H7 (cell line): Measurements from ENCODE around the gene MINPP1. TPM values are rescaled to one million over a fixed set of nuclear protein-coding genes. Genes with fewer than 3 reads are reported as not detected.
"Not testable (repeated sequence)": the region's sequence is repeated elsewhere in the genome, so short reads cannot be mapped to it uniquely, and the experiment has no call there.

ENCODE experiments used
- DNase-seq: peaks from one replicate; pipeline ENCODE4 v3.0.0; 2012
- H3K27me3 ChIP-seq: 2 replicates; pipeline ENCODE4 v1.6.0; 2011; ENCODE audit warnings: mild to moderate bottlenecking, low read length; ENCODE audit not compliant: control insufficient read depth, insufficient read depth
- H3K36me3 ChIP-seq: replicated peaks from 2 replicates; pipeline ENCODE4 v1.5.1; 2011; ENCODE audit warnings: low read length; ENCODE audit not compliant: control insufficient read depth, insufficient read depth
- H3K4me3 ChIP-seq: 2 replicates; pipeline ENCODE4 v1.5.1; 2011; ENCODE audit warnings: low read depth, mild to moderate bottlenecking, control low read depth, low read length, moderate library complexity; ENCODE audit not compliant: insufficient read depth
- total RNA-seq: library from RNA; depleted of rRNA; stranded (reverse); fragments of >200 nt; shearing (Covaris generic); gene quantifications from 2 replicates; pipeline ENCODE4 v1.2.3, GENCODE V29; 2014

MINPP1 gene
- total RNA-seq, 1 experiment from 2014 or later = 23.7 TPM

- H3K27me3 ChIP-seq = no peaks in the 10 kb centered on the region
- H3K36me3 ChIP-seq = no peaks in the 10 kb centered on the region
- no peak for DNase-seq
- no peak overlapping the region for H3K4me3 ChIP-seq
Observed at GRCh38 chr10:87575851-87576250, 71.2 kb downstream of the MINPP1 start.

DNA sequence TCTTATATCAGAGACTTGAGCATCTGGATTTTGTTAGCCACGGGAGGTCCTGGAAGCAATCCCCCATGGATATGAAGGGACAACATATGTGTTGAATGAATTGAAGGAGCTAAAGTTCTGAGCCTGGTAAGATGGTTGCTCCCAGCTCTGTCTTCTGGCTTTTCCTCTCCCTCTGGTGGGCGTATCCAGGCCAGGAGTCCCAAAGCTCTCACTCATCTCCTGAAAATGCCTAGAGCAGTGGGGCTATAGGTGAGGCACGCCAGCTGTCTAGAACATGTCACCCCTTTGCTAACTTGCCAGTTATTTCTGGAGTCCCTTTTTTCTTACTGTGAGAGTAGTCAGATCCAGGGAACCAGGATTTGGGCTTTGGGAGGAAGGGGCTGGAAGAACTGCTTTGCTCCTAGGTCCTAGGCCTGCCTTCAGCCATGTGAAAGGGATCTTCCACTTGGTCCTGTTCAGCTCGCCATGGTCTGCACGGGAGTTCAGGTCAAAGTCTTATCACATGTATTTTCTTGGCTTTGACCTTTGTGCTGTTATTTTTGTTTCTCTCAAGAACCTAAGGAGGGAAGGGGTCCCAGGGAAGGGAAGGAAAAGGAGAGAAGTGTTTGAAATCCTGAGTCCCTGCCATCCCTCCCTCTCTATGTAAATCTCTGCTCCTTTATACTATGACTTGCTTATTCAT lies 73.6 kb downstream of the MINPP1 start:
- H3K27me3 ChIP-seq = no peaks in the 10 kb centered on the region
- no peak for DNase-seq
- H3K36me3 ChIP-seq = no peaks in the 10 kb centered on the region
- no peak overlapping the region for H3K4me3 ChIP-seq

GRCh38 chr10:87578842-87579401 lies 74.2 kb downstream of the MINPP1 start:
- H3K36me3 ChIP-seq = no peaks in the 10 kb centered on the region
- DNase-seq = no peak
- no peak overlapping the region for H3K4me3 ChIP-seq
- no peaks in the 10 kb centered on the region for H3K27me3 ChIP-seq

DNA sequence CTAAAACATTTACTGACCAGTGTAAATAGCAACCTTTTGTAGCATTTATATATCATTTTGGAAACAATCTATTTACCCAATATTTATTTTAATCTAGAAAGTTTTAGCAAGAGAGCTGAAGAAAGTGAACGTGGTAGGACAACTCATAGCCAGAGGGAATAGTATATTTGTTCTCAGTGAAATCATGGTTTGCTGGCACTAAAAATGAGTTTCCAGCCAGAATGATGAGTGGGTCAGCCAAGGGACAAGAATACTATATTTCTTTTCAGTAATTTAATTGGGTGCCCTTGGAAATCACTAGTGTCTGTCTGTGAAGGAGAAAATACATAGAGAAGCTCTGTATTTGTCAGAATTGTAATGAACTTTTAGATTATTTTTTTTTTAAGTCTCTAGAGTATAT lies 74.9 kb downstream of the MINPP1 start:
- no peak overlapping the region for H3K4me3 ChIP-seq
- no peaks in the 10 kb centered on the region for H3K27me3 ChIP-seq
- no peaks in the 10 kb centered on the region for H3K36me3 ChIP-seq
- DNase-seq = no peak

- no peak for DNase-seq
- Histone ChIP-seq H3K4me3 (no peak overlapping the region), H3K27me3 (no peaks in the 10 kb centered on the region), H3K36me3 (no peaks in the 10 kb centered on the region)
Observed at GRCh38 chr10:87580016-87580415, 75.3 kb downstream of the MINPP1 start.

- Histone ChIP-seq H3K4me3 (no peak overlapping the region), H3K27me3 (no peaks in the 10 kb centered on the region), H3K36me3 (no peaks in the 10 kb centered on the region)
- DNase-seq = no peak
Observed at GRCh38 chr10:87585565-87586514, 81.1 kb downstream of the MINPP1 start.

DNA sequence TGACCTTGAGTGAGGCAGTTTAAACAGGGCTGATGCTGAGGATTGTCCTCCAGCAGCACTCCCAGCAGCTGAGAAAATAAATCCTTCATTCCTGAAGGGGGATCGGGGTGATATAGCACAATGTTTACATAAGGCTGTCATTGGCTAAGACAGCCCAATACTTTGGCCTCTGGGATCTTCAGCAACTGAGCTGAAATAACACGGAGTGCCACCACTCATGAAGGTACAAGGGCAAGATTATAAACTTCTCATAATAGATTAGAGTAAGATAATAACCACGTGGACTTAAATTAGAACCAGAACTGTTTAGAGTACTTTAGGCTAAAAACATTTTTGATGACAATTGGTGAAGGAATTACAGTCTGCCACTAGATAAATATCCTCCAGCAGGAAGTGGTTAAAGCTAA lies 85.0 kb downstream of the MINPP1 start:
- Histone ChIP-seq H3K36me3 (no peaks in the 10 kb centered on the region), H3K4me3 (no peak overlapping the region), H3K27me3 (no peaks in the 10 kb centered on the region)
- no peak for DNase-seq

DNA sequence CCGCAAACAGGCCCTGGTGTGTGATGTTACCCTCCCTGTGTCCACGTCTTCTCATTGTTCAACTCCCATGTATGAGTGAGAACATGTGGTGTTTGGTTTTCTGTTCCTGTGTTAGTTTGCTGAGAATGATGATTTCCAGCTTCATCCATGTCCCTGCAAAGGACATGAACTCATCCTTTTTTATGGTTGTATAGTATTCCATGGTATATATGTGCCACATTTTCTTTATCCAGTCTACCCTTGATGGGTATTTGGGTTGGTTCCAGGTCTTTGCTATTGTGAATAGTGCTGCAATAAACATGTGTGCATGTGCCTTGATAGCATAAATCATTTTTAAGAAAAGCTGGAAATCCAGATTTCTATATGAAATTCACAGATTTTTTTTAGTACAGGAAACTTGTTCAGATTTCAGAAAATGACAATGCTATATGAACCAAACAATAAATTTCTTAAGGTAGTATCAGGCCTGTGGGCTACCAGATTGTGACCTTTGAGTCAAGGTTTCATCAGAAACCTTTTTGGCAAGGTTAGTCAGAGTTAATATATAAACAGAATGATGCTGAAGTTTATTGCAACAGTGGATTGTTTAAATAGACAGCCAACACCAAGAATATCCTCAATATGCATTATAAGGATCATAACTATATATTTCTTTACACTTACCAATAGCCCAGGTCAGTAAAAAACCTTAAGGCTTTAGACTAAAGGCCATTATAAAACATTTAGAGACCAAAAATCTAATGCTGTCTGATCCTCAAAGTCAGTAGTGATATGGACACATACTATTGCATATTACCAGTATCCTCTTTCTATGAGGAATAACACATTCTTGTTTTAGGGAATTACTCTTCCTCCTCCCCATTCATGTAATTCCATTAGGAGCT lies 86.3 kb downstream of the MINPP1 start:
- no peaks in the 10 kb centered on the region for H3K36me3 ChIP-seq
- DNase-seq = no peak
- no peak overlapping the region for H3K4me3 ChIP-seq
- no peaks in the 10 kb centered on the region for H3K27me3 ChIP-seq

GRCh38 chr10:87591589-87591886 lies 86.8 kb downstream of the MINPP1 start:
- Histone ChIP-seq H3K27me3 (no peaks in the 10 kb centered on the region), H3K4me3 (no peak overlapping the region), H3K36me3 (no peaks in the 10 kb centered on the region)
- no peak for DNase-seq

DNA sequence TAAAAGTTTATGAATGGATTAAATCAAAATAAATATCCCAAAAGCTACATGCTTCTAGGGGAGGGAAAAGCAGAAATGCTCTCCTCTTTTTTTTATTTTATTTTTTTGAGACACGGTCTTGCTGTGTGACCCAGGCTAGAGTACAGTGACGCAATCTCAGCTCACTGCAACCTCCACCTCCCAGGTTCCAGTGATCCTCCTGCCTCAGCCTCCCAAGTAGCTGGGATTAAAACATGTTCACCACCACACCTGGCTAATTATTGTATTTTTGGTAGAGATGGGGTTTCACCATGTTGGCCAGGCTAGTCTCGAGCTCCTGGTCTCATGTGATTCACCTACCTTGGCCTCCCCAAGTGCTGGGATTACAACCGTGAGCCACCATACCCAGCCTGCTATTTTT lies 88.2 kb downstream of the MINPP1 start:
- not testable (repeated sequence) for H3K27me3 ChIP-seq, H3K36me3 ChIP-seq, DNase-seq, H3K4me3 ChIP-seq

DNA sequence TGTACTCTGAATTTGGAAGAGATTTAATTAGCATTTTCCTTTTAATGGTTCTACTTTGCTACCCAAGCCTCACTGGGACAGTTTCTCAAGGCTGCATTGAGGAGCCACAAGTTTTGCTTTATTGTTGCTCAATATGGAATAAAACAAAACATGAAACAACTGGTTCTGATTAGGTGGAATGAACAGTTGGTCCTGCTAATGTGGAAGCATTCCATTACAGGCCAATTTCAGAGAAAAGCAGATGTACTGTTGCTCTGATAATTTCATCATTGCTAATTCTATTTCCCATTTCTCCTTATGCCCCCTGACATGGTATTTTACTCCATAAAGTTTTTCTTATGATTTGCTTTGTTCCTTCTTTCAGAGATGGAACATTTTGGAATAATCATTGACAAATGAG lies 89.0 kb downstream of the MINPP1 start:
- no peaks in the 10 kb centered on the region for H3K27me3 ChIP-seq
- H3K4me3 ChIP-seq = no peak overlapping the region
- H3K36me3 ChIP-seq = no peaks in the 10 kb centered on the region
- no peak for DNase-seq

DNA sequence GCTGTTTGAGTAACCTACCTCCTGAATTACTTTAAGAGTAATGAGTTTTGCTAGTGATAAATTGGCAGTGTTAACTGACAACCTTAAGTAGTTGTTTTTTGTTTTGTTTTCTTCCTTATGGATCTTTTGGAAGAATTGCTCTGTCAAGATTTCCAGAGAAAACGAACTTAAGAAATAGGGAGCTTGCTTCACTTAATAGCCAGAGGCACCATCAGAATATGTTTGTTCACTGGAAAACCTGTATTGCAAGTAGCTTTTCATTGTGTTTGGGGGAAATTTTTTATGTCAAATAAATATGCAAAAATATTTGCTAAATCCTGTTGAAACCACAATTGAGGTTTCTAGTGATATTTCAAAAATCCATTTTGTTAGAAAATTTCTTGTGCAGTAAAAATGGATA lies 89.5 kb downstream of the MINPP1 start:
- no peak for DNase-seq
- Histone ChIP-seq H3K27me3 (no peaks in the 10 kb centered on the region), H3K4me3 (no peak overlapping the region), H3K36me3 (no peaks in the 10 kb centered on the region)

GRCh38 chr10:87594864-87595263 lies 90.2 kb downstream of the MINPP1 start:
- no peaks in the 10 kb centered on the region for H3K36me3 ChIP-seq
- no peaks in the 10 kb centered on the region for H3K27me3 ChIP-seq
- H3K4me3 ChIP-seq = no peak overlapping the region
- DNase-seq = no peak

DNA sequence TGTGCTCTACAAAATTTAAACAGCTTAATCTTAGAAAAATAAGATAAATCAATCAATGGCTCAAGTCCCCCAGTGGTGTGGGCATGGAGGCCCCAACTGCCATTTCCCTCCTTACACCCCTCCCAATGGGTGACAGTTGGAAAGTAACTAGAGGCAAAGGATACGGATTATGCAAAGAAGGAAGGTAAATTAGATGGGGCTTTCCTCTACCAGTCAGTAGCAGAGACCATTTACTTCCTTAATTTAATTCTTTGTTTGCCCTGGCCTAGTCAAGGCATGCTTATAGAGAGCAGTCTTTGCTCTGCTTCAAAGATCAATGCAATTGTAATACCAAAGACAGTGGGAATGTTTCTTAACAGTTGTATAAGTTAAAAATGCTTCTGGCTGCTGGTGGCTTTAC lies 91.7 kb downstream of the MINPP1 start:
- no peak for DNase-seq
- H3K36me3 ChIP-seq = no peaks in the 10 kb centered on the region
- H3K4me3 ChIP-seq = no peak overlapping the region
- no peaks in the 10 kb centered on the region for H3K27me3 ChIP-seq
